WI38 (cell line): Measurements from ENCODE around the gene ABCC6.
"Not testable (repeated sequence)": the region's sequence is repeated elsewhere in the genome, so short reads cannot be mapped to it uniquely, and the experiment has no call there.

Experiments used
- H3K4me3 ChIP-seq: 2 replicates; pipeline ENCODE4 v1.5.1; 2011; ENCODE audit warnings: low read depth, mild to moderate bottlenecking, control low read depth, low read length
- CTCF ChIP-seq: IDR thresholded peaks from 2 replicates; pipeline ENCODE4 v1.5.1; 2012; ENCODE audit warnings: low read depth, mild to moderate bottlenecking, control low read depth, low read length

Gene ABCC6

GRCh38 chr16:16197966-16198365, 25.3 kb downstream of the ABCC6 start:
- no peak for TF ChIP-seq CTCF

GRCh38 chr16:16197331-16197730, 26.0 kb downstream of the ABCC6 start:
- TF ChIP-seq CTCF = no peak
- H3K4me3 ChIP-seq = no peak overlapping the region

More at GRCh38 chr16:16197966-16198365, 25.3 kb downstream of the ABCC6 start:
- H3K4me3 ChIP-seq = no peak overlapping the region

- no peak overlapping the region for H3K4me3 ChIP-seq
- TF ChIP-seq CTCF = no peak
Observed at GRCh38 chr16:16196099-16196498, 27.2 kb downstream of the ABCC6 start.

- no peak overlapping the region for H3K4me3 ChIP-seq
- no peak for TF ChIP-seq CTCF
Observed at GRCh38 chr16:16191493-16192167, 31.7 kb downstream of the ABCC6 start.

GRCh38 chr16:16190966-16191365, 32.3 kb downstream of the ABCC6 start:
- not testable (repeated sequence) for H3K4me3 ChIP-seq

- TF ChIP-seq CTCF = no peak
- no peak overlapping the region for H3K4me3 ChIP-seq
Observed at GRCh38 chr16:16190546-16190945, 32.7 kb downstream of the ABCC6 start.

GRCh38 chr16:16189842-16190241, 33.5 kb downstream of the ABCC6 start:
- no peak overlapping the region for H3K4me3 ChIP-seq
- no peak for TF ChIP-seq CTCF

GRCh38 chr16:16188827-16189226, 34.5 kb downstream of the ABCC6 start:
- no peak for TF ChIP-seq CTCF
- no peak overlapping the region for H3K4me3 ChIP-seq
